ENCODE data around the gene MTO1. TPM values are rescaled to one million over a fixed set of nuclear protein-coding genes. Genes with fewer than 3 reads are reported as not detected.
"Not testable (repeated sequence)": the region's sequence is repeated elsewhere in the genome, so short reads cannot be mapped to it uniquely, and the experiment has no call there.

MTO1 gene
- polyA plus RNA-seq, 1 of the 3 experiments (the other 2 are of a cell fraction), result 11.4 TPM

DNA sequence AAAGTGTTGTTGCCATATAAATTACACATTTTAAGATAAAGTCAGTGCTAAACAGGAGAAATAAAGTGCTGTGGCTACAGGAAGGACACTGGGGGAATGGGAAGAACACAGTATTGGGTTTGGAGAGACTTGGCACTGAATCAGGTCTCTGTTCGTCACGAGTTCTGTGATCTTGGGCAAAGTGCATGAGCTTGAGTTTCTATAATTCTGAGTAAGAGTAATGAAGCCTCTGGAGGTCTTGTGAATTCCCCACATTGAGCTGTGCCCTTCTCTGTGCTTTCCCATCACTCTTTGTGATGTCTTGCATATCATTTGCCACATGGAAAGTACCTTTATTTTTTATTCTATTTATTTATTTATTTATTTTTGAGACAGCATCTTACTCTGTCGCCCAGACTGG is 76.1 kb downstream of the MTO1 start (continued):
- no peak for TF ChIP-seq RFX5 (IDR thresholded peaks at IDR 0.05; ENCODE audit: low read length)
- TF ChIP-seq POLR2AphosphoS5 (IDR thresholded peaks at IDR 0.05; ENCODE audit: low read depth, low read length), result no peak
- TF ChIP-seq SIN3A (IDR thresholded peaks at IDR 0.05; ENCODE audit: borderline replicate concordance, low read depth, low read length), result no peak
- no peak for TF ChIP-seq TCF12 (IDR thresholded peaks at IDR 0.05)

DNA sequence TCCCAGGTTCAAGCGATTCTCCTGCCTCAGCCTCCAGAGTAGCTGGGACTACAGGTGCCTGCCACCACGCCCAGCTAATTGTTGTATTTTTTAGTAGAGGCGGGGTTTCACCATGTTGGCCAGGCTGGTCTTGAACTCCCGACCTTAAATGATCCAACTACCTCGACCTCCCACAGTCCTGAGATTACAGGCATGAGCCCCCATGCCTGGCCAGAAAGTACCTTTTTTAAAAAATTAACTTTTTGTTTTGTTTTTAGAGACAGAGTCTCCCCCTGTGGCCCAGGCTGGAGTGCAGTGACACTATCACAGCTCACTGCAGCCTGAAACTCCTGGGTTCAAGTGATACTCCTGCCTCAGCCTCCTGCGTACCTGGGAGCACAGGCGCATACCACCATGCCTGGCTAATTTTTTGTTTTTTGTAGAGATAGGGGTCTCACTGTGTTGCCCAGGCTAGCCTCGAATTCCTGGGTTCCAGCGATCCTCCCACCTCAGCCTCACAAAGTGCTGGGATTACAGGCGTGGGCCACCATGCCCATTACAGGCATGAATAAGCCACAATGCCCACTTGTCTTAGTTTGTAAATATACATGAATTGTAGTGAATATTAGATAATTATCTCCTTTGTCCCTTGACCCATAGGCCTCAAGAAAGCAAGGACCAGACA is 76.7 kb downstream of the MTO1 start:
- Histone ChIP-seq H3K27me3 (ENCODE audit: insufficient read depth) (no peaks in the 10 kb centered on the region), H3K4me2 (no peak overlapping the region), H3K36me3 (replicated peaks in 1 of 2; ENCODE audit: control insufficient read depth in 1 of 2, insufficient read depth in 2 of 2, low read length in 1 of 2) (no peaks in the 10 kb centered on the region), H3K27ac (ENCODE audit: low read depth in 2 of 2, low read length in 1 of 2) (no peak overlapping the region), H3K4me3 (ENCODE audit: low read depth in 2 of 2, low read length in 1 of 2) (no peak overlapping the region), H3K9ac (no peak overlapping the region), H3K79me2 (ENCODE audit: insufficient read depth) (no peaks in the 10 kb centered on the region), H4K20me1 (ENCODE audit: insufficient read depth) (no peaks in the 10 kb centered on the region), H3F3A (replicated peaks; ENCODE audit: insufficient read depth) (no peaks in the 10 kb centered on the region), H2AFZ (ENCODE audit: low read depth) (no peak overlapping the region), H3K9me3 (no peaks in the 10 kb centered on the region), H3K4me1 (ENCODE audit: control insufficient read depth in 1 of 2, insufficient read depth in 2 of 2, low read depth in 1 of 2, low read length in 1 of 2) (no peaks in the 10 kb centered on the region), H3K9me2 (no peaks in the 10 kb centered on the region)
- CTCF ChIA-PET, result interaction anchor here (1.0 kb wide), 1 partner anchor 13 kb away, joined by 3 read pairs; no protein-coding TSS in a partner anchor
- POLR2A ChIA-PET, result no interaction called here
- TF ChIP-seq, protein P1, sequence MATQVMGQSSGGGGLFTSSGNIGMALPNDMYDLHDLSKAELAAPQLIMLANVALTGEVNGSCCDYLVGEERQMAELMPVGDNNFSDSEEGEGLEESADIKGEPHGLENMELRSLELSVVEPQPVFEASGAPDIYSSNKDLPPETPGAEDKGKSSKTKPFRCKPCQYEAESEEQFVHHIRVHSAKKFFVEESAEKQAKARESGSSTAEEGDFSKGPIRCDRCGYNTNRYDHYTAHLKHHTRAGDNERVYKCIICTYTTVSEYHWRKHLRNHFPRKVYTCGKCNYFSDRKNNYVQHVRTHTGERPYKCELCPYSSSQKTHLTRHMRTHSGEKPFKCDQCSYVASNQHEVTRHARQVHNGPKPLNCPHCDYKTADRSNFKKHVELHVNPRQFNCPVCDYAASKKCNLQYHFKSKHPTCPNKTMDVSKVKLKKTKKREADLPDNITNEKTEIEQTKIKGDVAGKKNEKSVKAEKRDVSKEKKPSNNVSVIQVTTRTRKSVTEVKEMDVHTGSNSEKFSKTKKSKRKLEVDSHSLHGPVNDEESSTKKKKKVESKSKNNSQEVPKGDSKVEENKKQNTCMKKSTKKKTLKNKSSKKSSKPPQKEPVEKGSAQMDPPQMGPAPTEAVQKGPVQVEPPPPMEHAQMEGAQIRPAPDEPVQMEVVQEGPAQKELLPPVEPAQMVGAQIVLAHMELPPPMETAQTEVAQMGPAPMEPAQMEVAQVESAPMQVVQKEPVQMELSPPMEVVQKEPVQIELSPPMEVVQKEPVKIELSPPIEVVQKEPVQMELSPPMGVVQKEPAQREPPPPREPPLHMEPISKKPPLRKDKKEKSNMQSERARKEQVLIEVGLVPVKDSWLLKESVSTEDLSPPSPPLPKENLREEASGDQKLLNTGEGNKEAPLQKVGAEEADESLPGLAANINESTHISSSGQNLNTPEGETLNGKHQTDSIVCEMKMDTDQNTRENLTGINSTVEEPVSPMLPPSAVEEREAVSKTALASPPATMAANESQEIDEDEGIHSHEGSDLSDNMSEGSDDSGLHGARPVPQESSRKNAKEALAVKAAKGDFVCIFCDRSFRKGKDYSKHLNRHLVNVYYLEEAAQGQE (IDR thresholded peaks at IDR 0.05; ENCODE audit: low read depth, low read length), result no peak
- no peak for TF ChIP-seq SMC3 (IDR thresholded peaks at IDR 0.05; ENCODE audit: low read depth, low read length)
- TF ChIP-seq MEF2A (IDR thresholded peaks at IDR 0.05; ENCODE audit: borderline replicate concordance, low read depth), result no peak
- TF ChIP-seq TCF12 (IDR thresholded peaks at IDR 0.05), result no peak
- no peak for TF ChIP-seq FOXM1 (IDR thresholded peaks at IDR 0.05; ENCODE audit: low read depth)
- TF ChIP-seq YY1 (IDR thresholded peaks at IDR 0.05; ENCODE audit: low read depth), result no peak
- no peak for TF ChIP-seq EP300 (IDR thresholded peaks at IDR 0.05; ENCODE audit: borderline replicate concordance in 1 of 2, low read depth in 1 of 2, low read length in 1 of 2)
- TF ChIP-seq, protein P2, sequence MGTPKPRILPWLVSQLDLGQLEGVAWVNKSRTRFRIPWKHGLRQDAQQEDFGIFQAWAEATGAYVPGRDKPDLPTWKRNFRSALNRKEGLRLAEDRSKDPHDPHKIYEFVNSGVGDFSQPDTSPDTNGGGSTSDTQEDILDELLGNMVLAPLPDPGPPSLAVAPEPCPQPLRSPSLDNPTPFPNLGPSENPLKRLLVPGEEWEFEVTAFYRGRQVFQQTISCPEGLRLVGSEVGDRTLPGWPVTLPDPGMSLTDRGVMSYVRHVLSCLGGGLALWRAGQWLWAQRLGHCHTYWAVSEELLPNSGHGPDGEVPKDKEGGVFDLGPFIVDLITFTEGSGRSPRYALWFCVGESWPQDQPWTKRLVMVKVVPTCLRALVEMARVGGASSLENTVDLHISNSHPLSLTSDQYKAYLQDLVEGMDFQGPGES (IDR thresholded peaks at IDR 0.05; ENCODE audit: low read depth, low read length), result no peak
- TF ChIP-seq POLR2AphosphoS5 (IDR thresholded peaks at IDR 0.05; ENCODE audit: low read depth, low read length), result no peak
- TF ChIP-seq NFIC (IDR thresholded peaks at IDR 0.05; ENCODE audit: borderline replicate concordance), result no peak
- no peak for TF ChIP-seq FOSL2 (IDR thresholded peaks at IDR 0.05; ENCODE audit: borderline replicate concordance, low read depth)
- no peak for DNase-seq
- WGBS (ENCODE audit: low lambda C conversion rate), result 88% methylated on average over 10 of the region's 10 CpGs

DNA sequence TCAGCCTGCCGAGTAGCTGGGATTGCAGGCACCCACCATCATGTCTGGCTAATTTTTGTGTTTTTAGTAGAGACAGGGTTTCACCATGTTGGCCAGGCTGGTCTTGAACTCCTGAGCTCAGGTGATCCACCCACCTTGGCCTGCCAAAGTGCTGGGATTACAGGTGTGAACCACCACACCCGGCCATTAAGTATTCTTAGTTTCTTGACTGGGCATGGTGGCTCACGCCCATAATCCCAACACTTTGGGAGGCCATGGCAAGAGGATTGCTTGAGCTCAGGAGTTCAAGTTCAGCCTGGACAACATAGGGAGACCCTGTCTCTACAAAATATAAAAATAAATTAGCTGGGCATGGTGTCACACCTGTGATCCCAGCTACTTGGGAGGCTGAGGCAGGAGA is 80.9 kb downstream of the MTO1 start:
- H3K36me3 ChIP-seq (replicated peaks in 1 of 2; ENCODE audit: control insufficient read depth in 1 of 2, insufficient read depth in 2 of 2, low read length in 1 of 2); H3K27ac ChIP-seq (ENCODE audit: low read depth in 2 of 2, low read length in 1 of 2); H2AFZ ChIP-seq (ENCODE audit: low read depth); H3K4me1 ChIP-seq (ENCODE audit: control insufficient read depth in 1 of 2, insufficient read depth in 2 of 2, low read depth in 1 of 2, low read length in 1 of 2); H3K79me2 ChIP-seq (ENCODE audit: insufficient read depth); H3F3A ChIP-seq (replicated peaks; ENCODE audit: insufficient read depth); H3K4me3 ChIP-seq (ENCODE audit: low read depth in 2 of 2, low read length in 1 of 2); CTCF ChIA-PET; H3K4me2 ChIP-seq; H3K9ac ChIP-seq; H4K20me1 ChIP-seq (ENCODE audit: insufficient read depth); H3K27me3 ChIP-seq (ENCODE audit: insufficient read depth); H3K9me3 ChIP-seq; DNase-seq; H3K9me2 ChIP-seq: not testable (repeated sequence)
- POLR2A ChIA-PET, result interaction anchor here (0.8 to 0.9 kb wide), 2 partner anchors 21 to 22 kb away, joined by 3 read pairs; no protein-coding TSS in a partner anchor
- WGBS (ENCODE audit: low lambda C conversion rate), result 81% methylated on average over 3 of the region's 3 CpGs
